GM18867 (cell line): Measurements from ENCODE around the gene CYP4F3.
"Not testable (repeated sequence)": the region's sequence is repeated elsewhere in the genome, so short reads cannot be mapped to it uniquely, and the experiment has no call there.

Source experiments
- ATAC-seq: cut with Tn5 transposase; IDR thresholded peaks from one replicate; pipeline ENCODE4 v1.9.1; 2021; ENCODE audit warnings: mild to moderate bottlenecking, moderate library complexity; ENCODE audit not compliant: unreplicated experiment

The CYP4F3 gene

GRCh38 chr19:15640294-15640903 lies at the start of gene CYP4F3:
Gene CYP4F3 (plus strand): TSS chr19:15640897. CDS start chr19:15641416, 519 bp downstream.
- ATAC-seq: no peak

- ATAC-seq: no peak
Observed at GRCh38 chr19:15591796-15592195, 48.9 kb upstream of the CYP4F3 start.

DNA sequence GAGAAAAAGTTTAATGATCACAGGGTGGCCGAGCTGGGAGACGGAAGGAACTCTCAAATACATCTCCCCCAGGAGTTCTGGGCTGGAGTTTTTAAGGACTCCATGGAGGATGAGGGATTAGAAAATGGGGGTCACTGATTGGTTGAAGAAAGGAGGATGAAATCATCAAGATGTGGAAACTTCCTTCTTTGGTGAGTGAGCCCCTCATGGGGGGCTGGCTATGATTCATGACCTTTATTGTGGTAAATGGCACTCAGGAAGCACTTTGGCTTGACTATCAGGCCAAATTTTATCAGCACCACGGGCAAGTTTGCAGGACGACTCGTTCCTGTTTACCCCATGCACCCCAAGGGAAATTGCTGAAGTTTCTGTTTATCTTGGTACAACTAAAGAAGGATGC lies 48.2 kb upstream of the CYP4F3 start:
- ATAC-seq: not testable (repeated sequence)

DNA sequence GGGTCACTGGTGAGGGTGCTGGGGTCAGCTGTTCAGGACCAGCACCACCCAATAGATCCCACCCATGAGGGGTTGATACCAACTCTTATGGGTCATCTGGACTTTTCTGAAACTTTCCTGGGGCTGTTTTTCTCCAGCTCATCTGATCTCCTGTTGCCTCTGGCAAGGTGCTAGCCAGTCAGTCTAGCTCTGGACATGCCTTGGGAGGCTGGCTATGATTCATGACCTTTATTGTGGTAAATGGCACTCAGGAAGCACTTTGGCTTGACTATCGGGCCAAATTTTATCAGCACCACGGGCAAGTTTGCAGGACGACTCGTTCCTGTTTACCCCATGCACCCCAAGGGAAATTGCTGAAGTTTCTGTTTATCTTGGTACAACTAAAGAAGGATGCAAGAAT lies 46.9 kb upstream of the CYP4F3 start:
- not testable (repeated sequence) for ATAC-seq

DNA sequence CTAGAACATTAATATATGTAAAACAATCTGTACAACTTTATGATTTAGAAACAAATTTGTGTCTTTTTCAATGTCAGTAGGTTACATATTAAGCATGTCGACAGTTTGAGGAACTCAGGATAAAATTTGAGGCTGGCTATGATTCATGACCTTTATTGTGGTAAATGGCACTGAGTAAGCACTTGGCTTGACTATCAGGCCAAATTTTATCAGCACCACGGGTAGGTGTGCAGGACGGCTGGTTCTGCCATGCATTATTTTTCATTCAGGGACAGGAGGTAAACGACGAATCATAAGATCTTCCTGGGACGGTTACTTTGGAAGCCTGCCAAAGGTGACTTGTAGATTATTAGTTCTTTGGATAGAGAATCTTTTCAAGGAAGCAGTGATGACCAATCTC lies 45.6 kb upstream of the CYP4F3 start:
- ATAC-seq: no peak

- ATAC-seq: not testable (repeated sequence)
Observed at GRCh38 chr19:15607978-15608925, 32.4 kb upstream of the CYP4F3 start.

DNA sequence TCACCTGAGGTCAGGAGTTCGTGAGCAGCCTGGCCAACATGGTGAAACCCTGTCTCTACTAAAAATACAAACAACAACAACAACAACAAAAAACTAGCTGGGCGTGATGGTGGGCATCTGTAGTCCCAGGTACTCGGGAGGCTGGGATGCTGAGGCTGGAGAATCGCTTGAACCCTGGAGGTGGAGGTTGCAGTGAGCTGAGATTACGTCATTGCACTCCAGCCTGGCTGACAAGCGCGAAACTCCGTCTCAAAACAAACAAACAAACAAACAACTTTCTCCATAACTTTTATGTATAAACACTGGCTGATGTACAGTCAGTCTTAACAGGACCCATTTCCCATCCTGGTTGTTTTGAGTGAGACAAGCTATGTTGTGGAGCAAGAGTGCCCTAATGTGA lies 31.4 kb upstream of the CYP4F3 start:
- no peak for ATAC-seq

GRCh38 chr19:15612342-15612741 lies 28.4 kb upstream of the CYP4F3 start:
- no peak for ATAC-seq

DNA sequence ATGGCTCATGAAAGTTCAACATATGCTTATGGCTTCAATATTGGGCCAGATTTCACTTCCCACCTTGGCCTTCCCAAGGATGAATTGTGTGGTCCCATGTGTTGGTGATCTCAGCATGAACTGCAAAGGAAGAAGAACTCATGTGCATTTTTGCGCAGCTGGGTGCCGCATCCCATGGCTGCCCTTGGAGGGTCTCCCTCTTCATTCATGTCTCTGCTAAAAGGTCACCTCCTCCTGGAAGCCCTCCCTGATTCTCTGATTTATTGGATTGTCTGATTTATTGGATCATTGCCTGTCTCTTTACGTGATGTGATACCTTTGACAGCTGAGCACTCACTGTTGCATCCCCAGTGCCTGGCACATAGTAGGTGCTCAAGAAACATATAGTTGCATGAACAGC lies 27.4 kb upstream of the CYP4F3 start:
- no peak for ATAC-seq

GRCh38 chr19:15614507-15615379 lies 26.0 kb upstream of the CYP4F3 start, which contains the start of gene CYP4F8:
Gene CYP4F8 (plus strand): TSS chr19:15615218. CDS start chr19:15615617, 399 bp downstream.
- ATAC-seq: no peak

GRCh38 chr19:15615526-15615925 lies 25.2 kb upstream of the CYP4F3 start:
- no peak for ATAC-seq

GRCh38 chr19:15616183-15616582 lies 24.5 kb upstream of the CYP4F3 start:
- ATAC-seq: no peak

GRCh38 chr19:15616627-15617270 lies 23.9 kb upstream of the CYP4F3 start:
- no peak for ATAC-seq

DNA sequence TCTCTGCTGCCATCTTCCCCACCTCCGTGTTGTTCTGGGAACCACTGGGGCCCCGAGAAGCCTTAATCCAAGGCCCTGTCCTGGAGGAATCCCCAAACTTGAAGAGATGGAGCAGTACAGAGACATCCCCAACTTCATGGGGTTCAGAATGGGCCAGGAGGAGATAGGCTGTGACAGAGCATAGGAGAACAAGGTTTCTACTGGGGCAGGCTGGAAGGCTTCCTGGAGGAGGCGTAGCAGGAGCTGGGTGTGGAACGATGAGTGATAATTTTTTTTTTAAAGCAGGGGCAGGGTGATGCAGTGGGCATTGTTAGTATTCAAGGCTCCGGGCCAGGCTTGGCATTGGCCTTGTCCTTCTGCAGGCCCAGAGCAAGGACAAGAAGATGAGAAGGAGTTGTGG lies 22.4 kb upstream of the CYP4F3 start:
- no peak for ATAC-seq

GRCh38 chr19:15621801-15622200 lies 18.9 kb upstream of the CYP4F3 start:
- ATAC-seq: no peak

DNA sequence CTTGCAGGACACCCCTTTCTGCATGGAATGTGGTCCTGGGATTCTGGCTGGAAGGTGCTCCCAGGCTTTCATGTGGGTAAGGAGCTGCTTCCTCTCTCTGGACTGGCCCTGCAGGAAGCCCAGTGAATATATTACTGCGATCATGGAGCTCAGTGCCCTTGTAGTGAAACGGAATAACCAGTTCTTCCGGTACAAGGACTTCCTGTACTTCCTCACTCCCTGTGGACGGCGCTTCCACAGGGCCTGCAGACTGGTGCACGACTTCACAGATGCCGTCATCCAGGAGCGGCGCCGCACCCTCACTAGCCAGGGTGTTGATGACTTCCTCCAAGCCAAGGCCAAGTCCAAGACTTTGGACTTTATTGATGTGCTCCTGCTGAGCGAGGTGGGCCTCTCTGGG lies 17.7 kb upstream of the CYP4F3 start:
- ATAC-seq: no peak

- ATAC-seq: no peak
Observed at GRCh38 chr19:15623711-15624318, 16.9 kb upstream of the CYP4F3 start.

- no peak for ATAC-seq
Observed at GRCh38 chr19:15628236-15629002, 12.3 kb upstream of the CYP4F3 start.
